LNCAP (cell line): ENCODE measurements around the gene PVALB.

ENCODE experiments used
- TF ChIP-seq, protein P1 (sequence below): fragments of 450-650 bp; IDR thresholded peaks from 2 replicates; pipeline ENCODE4 v1.5.1; 2017; ENCODE audit warnings: mild to moderate bottlenecking

The PVALB gene

DNA sequence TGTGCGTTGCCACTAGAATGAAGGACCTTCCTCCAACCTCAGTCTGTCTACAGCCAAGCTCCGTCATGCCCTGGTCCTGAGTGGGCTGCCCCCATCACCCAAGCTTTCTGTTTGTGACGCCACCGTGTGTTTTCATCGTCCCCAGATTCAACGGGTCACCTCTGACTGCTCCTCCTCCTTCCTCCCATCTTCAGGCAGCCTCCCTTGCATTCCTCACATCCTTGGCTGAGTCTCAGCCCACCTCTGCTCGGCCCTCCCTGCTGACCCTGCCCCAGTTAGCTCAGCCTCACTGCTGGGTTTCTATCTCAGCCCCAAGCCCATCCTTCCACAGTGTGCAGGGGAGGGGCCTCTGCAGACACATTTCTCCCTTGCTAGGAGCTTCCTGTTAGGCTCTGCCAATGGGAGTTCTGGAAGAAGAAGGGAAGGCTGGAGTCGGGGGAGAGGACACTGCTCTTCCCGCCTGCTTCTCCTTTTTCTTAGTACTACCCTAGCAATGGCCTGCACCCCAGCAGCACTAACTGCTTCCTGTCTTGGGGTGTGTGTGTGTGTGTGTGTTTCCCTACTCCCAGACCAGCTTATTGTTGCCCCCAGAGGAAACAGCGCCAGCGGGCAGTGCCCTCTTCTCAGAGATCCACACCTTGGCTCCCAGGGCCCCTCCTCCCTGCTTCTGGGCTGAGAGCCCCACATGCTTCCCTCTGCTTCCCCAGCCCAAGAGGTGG lies 46.2 kb downstream of the PVALB start:
- TF ChIP-seq, protein P1, sequence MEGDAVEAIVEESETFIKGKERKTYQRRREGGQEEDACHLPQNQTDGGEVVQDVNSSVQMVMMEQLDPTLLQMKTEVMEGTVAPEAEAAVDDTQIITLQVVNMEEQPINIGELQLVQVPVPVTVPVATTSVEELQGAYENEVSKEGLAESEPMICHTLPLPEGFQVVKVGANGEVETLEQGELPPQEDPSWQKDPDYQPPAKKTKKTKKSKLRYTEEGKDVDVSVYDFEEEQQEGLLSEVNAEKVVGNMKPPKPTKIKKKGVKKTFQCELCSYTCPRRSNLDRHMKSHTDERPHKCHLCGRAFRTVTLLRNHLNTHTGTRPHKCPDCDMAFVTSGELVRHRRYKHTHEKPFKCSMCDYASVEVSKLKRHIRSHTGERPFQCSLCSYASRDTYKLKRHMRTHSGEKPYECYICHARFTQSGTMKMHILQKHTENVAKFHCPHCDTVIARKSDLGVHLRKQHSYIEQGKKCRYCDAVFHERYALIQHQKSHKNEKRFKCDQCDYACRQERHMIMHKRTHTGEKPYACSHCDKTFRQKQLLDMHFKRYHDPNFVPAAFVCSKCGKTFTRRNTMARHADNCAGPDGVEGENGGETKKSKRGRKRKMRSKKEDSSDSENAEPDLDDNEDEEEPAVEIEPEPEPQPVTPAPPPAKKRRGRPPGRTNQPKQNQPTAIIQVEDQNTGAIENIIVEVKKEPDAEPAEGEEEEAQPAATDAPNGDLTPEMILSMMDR, result no peak

DNA sequence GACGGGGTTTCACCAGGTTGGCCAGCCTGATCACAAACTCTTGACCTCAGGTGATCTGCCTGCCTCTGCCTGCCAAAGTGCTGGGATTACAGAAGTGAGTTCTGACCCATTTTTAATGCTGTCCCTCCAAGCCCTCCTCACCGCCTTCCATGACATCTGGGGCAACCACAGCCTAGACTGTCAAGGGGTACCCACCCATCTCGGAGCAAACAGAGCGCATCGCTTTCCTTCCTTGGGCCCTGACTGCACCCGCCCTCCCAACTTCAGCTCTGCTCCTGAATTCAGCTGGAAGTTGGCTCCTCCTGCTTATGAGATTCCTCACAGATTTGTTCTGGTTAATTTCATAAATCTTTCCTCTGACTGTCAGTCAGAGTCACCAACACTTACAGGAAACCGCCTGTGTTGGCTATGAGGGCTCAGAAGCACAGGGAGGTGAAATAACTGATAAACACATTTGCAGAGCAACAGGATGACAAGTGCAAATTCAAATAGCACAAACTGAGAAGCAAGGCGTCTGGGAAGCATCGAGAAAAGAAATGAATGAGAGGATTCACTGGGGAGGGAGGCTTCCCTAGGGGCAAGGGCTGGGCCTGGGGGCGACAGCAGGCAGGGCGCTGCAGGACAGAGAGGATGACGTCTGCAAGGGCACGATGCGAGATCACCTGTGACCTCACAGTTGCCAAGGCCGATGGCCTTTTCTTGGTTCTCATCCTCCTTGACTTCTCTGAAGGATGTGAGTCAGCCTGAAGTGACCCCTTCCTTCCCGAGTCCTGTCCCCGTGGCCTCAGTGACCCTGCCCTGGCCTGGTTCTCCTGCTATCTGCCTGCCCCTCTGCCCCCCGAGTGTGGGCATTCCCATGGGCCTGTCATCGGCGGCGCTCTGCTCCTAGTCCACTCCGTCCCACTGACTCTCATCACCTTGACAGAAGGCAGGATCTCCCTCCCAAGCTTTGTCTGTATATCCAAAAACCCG lies 47.0 kb downstream of the PVALB start:
- TF ChIP-seq, protein P1, result no peak

DNA sequence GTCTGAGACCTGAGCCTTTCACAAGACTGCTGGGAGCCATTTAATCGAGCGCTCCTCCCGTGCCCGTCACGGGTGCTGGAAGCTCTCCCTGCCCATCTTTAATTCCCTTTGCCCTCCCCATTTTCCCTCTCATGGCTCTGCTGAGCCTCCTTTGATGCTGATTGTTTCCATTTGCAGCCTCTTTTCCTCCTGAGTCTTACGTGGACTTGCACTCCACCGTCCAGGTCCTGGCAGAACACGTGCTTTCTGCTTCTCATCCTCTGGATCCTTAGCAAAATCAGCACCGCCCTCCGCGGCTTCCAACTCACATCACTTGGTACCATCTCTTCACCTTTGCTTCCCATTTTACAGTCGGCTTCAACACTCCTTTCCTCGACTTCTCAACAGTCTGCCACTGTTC lies 48.2 kb downstream of the PVALB start:
- TF ChIP-seq, protein P1, result no peak

GRCh38 chr22:36768141-36768540 lies 48.7 kb downstream of the PVALB start:
- TF ChIP-seq, protein P1, result no peak

DNA sequence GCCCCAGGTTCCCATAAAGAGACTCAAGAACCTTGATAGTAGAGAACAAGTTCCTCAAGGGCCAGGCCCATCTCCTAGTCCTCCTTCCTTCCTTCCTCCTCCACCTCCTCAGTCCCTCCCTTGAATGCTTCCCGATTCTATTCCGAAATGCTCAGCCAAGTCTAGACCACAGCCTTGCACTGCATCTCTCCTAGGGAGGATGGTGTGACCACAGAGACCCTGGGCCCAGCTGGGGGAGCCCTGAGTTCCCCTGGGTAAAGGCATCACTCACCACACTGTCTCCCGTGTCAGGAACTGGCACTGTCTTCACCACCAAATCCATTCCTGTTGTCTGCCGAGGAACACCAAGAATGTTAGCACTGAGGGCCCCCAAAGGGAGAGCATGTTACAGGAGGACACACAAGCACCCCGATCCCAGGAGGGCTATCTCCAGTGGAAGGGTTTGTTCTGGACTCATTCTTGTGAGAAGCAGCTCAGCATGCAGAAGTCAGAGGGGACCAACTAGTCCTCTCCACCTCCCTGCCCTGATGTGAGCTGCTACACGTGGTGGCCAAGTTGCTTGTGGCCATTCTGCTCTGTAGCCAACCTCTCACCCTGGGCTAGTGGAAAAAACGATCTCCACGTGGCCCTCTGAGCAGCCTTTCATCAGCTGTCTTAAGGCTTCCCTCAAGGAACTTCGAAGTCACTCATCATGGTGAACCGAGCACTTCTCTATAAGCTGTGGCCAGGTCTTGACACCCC lies 49.6 kb downstream of the PVALB start:
- TF ChIP-seq, protein P1, result no peak

GRCh38 chr22:36765943-36766450 lies 50.8 kb downstream of the PVALB start:
- TF ChIP-seq, protein P1, result no peak
